Kidney epithelial cell (primary cell): ENCODE data around the gene KMT2C. TPM values are rescaled to one million over a fixed set of nuclear protein-coding genes. Genes with fewer than 3 reads are reported as not detected.
"Not testable (repeated sequence)": the region's sequence is repeated elsewhere in the genome, so short reads cannot be mapped to it uniquely, and the experiment has no call there.

ENCODE experiments used
- DNase-seq: peaks from one replicate; pipeline ENCODE4 v3.0.0-alpha.2; 2010; ENCODE audit warnings: low read depth
- H3K27me3 ChIP-seq: 2 replicates; pipeline ENCODE4 v1.6.0; 2011; ENCODE audit warnings: low read length; ENCODE audit not compliant: control insufficient read depth, insufficient read depth
- H3K36me3 ChIP-seq: 2 replicates; pipeline ENCODE4 v1.5.1; 2011; ENCODE audit warnings: low read length; ENCODE audit not compliant: control insufficient read depth, insufficient read depth
- H3K4me3 ChIP-seq: 2 replicates; pipeline ENCODE4 v1.5.1; 2011; ENCODE audit warnings: low read depth, mild to moderate bottlenecking, control low read depth, low read length
- CTCF ChIP-seq: IDR thresholded peaks from 2 replicates; pipeline ENCODE4 v1.5.1; 2011; ENCODE audit warnings: mild to moderate bottlenecking, moderate library complexity, low read length, control low read depth, inconsistent platforms; ENCODE audit not compliant: insufficient read depth, poor library complexity, severe bottlenecking
- total RNA-seq: library from RNA; depleted of rRNA; stranded (reverse); fragments of >200 nt; gene quantifications from 2 replicates; pipeline ENCODE4 v1.2.3, GENCODE V29; 2015

KMT2C gene
- total RNA-seq, 1 donor from 2014 or later = 29.0 TPM

- TF ChIP-seq CTCF = no peak
- Histone ChIP-seq H3K27me3 (no peaks in the 10 kb centered on the region), H3K4me3 (peak overlapping the region; percentile 86)
These were observed 28.0 kb upstream of the KMT2C start for GRCh38 chr7:152463709-152464311.

GRCh38 chr7:152462995-152463708, 27.3 kb upstream of the KMT2C start:
- peak overlapping the region; percentile 75 for H3K4me3 ChIP-seq
- no peak for DNase-seq
- no peaks in the 10 kb centered on the region for H3K27me3 ChIP-seq
- no peaks in the 10 kb centered on the region for H3K36me3 ChIP-seq
- no peak for TF ChIP-seq CTCF

More at GRCh38 chr7:152463709-152464311, 28.0 kb upstream of the KMT2C start:
- H3K36me3 ChIP-seq = no peaks in the 10 kb centered on the region
- DNase-seq = peak; percentile 86

GRCh38 chr7:152459724-152460251, 24.0 kb upstream of the KMT2C start:
- no peaks in the 10 kb centered on the region for H3K27me3 ChIP-seq
- TF ChIP-seq CTCF = no peak
- H3K36me3 ChIP-seq = no peaks in the 10 kb centered on the region
- no peak overlapping the region for H3K4me3 ChIP-seq
- no peak for DNase-seq

- Histone ChIP-seq H3K4me3 (no peak overlapping the region), H3K27me3 (no peaks in the 10 kb centered on the region), H3K36me3 (no peaks in the 10 kb centered on the region)
- no peak for TF ChIP-seq CTCF
- no peak for DNase-seq
These were observed 15.6 kb upstream of the KMT2C start for GRCh38 chr7:152451356-152451755.

- not testable (repeated sequence) for H3K4me3 ChIP-seq, H3K36me3 ChIP-seq, H3K27me3 ChIP-seq, DNase-seq
These were observed 9.7 kb upstream of the KMT2C start for GRCh38 chr7:152445386-152446008.

GRCh38 chr7:152443586-152443985, 7.8 kb upstream of the KMT2C start:
- Histone ChIP-seq H3K36me3 (no peaks in the 10 kb centered on the region), H3K4me3 (no peak overlapping the region), H3K27me3 (no peaks in the 10 kb centered on the region)
- no peak for DNase-seq
- no peak for TF ChIP-seq CTCF
